Amygdala (tissue), 56 donors: ENCODE data around the gene PDE2A.
"Not testable (repeated sequence)": the region's sequence is repeated elsewhere in the genome, so short reads cannot be mapped to it uniquely, and the experiment has no call there.

Experiments
- DNase-seq, 56 donors: peaks; one replicate each; lab custom pipeline; 2025; lab: John Stamatoyannopoulos, UW

Gene PDE2A

DNA sequence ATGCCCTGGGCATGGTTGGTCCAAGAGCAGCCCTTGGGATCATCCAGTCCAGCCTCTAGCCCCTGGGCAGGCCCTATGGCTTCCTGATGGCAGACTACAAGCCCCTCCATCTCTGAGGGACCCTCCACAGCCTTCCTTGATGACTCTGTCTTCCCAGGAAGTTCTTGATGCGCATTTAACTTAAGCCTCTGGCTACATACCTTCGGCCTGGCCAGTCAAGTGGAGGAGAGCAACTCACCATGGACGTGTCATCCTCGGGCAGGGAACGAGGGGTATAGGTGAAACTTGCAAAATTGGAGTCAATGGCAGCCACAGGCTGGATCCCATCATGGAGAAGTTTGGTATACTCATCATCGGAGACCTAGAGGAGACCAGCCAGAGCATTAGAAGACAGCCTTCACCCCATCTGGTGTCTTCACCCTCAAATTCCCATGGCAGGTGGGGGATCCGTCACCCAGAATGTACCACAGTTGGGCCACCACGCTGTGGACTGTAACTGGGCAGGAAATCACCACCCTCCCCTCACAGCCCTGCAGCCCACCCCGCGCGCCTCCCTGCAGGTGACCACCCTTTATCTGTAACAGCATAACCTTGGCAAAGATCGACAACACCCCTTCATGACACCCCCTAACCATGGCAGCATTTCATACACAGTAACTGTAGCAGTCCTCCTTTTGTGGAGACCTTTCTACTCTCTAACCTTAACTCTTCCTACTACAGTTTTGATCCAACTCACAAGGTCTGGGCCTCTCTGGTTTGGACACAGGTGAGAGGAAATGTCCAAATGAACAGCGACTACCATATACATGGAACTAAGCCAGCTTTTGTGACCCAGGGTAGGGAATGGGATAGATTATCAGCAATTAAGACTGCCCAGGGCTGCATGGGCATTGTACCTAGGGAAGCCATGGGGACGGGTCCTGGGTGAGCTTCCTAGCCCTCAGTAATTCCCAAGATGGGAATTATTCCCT is 91.7 kb downstream of the PDE2A start:
- DNase-seq: no peak

DNA sequence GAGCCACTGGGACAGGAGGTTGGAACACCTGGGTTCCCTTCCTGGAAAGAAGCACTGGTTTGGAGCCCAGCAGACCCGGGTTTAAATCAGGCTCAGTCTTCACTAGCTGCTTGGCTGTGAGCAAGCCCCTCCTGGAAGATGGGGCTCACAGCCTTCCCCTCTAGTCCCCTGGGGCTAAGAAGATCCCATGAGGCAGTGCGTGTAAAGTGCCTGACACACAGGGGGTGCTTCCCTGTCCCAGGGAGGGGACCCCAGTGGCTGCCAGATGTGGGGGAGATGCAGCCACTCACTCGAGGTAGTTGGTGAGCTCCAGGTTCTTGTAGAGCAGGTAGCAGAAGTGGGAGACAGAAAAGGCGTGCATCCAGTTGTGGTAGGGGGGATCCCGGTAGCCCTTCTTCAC is 93.2 kb downstream of the PDE2A start:
- no peak for DNase-seq

GRCh38 chr11:72580642-72580950 is 93.6 kb downstream of the PDE2A start:
- no peak for DNase-seq

DNA sequence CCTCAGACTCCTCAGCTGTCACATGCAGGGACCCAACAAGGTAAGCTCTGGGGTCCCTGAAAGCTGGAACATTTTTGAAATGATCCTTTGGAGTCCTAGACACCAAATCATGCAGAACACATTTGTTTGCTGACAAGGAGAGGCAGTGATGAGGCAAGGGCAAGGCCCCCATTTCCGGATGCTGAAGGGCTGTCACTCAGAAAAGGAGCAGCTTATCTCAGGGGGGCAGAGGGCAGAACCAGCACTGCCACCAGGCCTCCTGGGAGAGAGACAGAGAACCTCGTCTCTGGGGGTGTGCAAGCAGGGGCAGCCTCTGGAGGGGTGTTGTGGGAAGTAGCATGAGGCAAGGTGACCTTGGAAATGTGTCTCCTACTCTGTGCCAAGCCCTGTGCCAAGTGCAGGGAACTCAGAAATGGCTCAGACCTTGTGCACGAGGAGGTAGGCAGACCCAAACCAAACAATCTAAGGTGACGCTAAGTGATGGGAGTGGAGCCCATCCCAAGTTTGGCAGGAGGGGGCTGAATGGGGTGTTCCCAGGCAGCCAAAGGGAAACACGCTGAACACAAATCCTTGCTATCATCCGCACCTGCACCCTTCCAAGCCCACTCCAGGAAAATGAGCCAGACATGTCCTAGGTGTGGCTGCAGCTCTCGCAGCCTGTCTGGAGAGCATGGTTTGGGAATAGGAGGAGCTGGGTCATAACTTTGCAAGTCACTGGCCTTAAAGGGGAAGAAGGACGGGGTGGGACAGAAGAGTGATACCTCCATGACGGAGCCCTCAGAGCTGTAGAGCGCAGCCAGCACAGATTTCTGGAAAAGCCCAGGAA is 94.2 kb downstream of the PDE2A start:
- no peak for DNase-seq

- no peak for DNase-seq
These were observed 95.0 kb downstream of the PDE2A start for GRCh38 chr11:72578991-72579815.

DNA sequence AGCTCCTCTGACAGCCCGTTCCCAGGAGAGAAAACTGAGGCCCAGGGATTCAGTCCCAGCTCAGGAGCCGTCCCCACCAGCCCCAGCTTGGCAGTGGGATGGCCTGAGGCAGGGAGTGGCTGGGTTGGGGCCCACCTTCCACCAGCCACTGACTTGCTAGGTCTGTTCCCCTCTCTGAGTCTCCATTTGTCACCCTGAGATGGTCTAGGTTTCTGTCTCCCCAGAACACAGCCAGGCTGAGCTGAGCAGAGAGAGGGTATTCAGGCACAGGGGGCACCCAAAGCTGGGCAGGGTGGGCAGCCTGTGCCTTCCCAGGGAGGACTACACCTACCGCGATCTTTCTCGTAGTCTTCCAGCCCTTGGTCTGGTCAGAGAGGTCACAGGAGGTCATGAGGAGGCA is 95.7 kb downstream of the PDE2A start:
- DNase-seq: no peak

DNA sequence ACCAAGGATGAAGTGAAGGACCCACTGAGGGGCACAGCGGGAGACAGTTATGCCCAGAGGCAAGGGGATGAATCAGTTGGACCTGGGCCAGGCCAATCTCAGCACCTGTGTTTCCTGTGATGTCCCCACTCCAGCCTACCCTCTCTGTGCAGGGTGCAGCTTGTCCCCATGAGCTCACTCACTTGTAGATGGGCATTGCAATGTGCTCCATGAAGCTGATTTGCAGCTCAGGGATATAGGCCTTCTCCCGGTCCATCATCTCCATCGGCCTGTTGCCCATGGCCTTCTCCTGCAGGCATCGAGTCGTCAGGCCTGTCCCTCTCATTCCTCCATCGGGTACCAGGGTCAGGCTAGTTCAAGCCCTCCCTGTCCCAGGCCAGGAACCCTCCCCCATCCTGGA is 96.2 kb downstream of the PDE2A start:
- DNase-seq: no peak

DNA sequence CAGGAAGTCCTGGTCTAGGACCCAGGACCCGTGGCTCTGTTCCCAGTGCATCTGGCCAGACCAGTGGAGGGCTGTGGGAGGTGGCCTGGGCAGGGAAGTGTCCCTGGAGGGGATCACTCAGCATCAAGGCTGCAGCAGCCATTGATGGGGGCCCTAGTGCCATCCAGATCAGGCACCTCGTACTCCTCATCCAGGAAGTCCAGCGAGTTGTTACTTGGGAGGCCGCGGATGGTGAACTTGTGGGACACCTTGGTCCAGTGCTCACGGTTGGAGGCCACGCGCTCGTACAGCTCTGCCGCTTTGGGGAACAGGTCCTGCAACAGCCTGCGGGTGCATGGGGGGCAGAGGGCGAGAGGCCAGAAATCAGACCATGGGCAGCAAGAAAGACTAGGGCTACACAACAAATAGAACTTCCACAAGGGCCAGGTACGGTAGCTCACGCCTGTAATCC is 96.9 kb downstream of the PDE2A start:
- no peak for DNase-seq

- no peak for DNase-seq
These were observed 97.6 kb downstream of the PDE2A start for GRCh38 chr11:72576661-72577060.

GRCh38 chr11:72576243-72576595 is 98.0 kb downstream of the PDE2A start:
- DNase-seq: no peak

GRCh38 chr11:72575533-72576242 is 98.5 kb downstream of the PDE2A start:
- no peak for DNase-seq

DNA sequence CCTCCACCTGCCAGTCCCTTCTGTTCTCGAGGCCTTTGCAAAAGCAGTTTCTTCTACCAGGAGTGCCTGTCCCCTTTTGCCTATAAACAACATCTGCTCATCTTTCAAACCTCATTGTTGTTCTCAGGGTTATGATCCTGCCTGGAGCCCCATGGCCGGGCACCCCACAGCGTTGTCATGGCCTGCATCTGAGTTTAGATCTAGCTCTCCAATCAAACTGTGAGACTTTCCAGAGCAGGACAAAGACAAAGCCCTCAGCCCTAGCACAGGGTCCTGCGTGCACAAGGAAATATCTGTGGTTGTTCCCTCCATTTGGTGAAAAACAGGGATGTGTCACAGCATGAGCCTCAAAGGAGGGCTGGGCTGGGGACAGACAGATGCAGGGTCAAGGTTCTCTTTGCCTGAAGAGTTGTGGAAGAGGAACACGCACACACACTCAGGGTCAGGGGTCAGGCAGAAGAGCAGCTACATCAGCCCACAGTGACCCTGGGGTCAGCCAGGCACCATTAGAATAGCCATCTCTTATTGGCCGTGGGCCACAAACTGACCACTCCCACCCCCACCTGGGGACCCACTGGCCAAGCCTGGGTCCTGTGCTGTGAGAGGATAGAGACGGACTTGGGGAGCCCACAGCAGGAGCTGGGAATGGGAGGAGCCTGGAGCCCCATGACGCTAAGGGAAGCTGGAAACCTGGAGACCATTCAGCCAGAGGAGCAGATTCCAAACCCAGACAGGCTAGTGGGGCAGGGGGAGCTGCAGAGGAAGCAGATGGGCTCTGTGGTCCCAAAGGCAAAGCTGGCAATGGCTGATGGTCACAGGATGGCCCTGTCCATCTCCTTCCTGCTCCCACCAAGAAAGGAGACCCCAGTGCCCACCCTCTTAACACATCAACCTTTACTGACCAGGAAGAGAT is 99.4 kb downstream of the PDE2A start:
- peak in 1 of 56 donors; percentile 27 for DNase-seq

DNA sequence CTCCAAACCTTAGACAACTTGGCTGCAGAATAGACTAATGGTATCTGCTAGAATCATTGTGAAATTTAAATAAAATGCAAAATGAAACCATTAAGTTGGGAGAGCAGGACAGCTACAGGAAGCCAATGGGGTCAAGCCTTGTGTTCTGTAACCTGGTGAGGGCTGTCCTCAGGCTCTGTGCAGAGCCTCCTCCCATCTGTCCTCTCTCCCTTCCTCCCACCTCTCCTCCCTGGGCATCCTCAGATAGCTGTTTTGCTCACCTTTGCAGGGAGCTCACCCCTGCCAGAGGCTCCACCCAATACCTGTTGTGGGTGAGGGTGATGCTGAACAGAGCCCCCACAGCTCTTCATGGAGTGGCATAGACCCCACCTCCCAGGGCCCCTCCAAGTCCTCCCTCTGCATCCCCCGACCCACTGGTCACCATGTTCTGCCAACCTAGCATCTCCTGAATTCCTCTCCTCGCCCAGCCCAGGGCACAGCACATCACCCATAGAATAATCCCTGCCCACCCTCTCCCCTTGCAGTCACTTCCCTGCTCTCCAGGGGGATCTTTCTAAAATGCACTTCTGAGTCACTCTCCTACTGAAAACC is 100.3 kb downstream of the PDE2A start:
- no peak for DNase-seq

- DNase-seq: peak in 5 of 56 donors; percentile 6 to 29 (median 14)
These were observed 101.0 kb downstream of the PDE2A start for GRCh38 chr11:72573072-72573854.

DNA sequence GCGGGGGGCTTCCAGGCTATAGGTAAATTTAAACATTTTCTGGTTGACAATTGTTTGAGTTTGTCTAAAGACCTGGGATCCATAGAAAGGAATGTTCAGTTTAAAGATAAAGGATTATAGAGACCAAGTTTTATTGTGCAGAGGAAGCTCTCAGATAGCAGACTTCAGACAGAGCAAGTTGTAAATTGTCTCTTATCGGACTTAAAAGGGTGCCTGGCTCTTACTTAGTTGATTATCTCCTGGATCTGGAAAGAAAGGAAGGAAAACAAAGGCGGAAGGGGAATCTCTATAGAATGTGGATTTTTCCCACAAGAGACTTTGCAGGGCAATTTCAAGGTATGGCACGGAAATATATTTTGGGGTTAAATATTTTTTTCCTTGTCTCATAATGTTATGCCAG is 101.7 kb downstream of the PDE2A start:
- not testable (repeated sequence) for DNase-seq

GRCh38 chr11:72570893-72571661 is 103.1 kb downstream of the PDE2A start:
- DNase-seq: no peak
